IMR-90 (cell line): ENCODE measurements around the gene CYYR1.

Experiments used
- BHLHE40 ChIP-seq: fragments of 150-350 bp; IDR thresholded peaks from 2 replicates; pipeline ENCODE4 v1.6.1; 2016; ENCODE audit warnings: mild to moderate bottlenecking, low read depth, low read length
- FOS ChIP-seq: fragments of 150-350 bp; IDR thresholded peaks from 2 replicates; pipeline ENCODE4 v1.6.1; 2016; ENCODE audit warnings: low read depth, low read length
- MXI1 ChIP-seq: IDR thresholded peaks from 2 replicates; pipeline ENCODE4 v1.6.1; 2012; ENCODE audit warnings: low read depth, mild to moderate bottlenecking, low read length, moderate library complexity, borderline replicate concordance
- NFE2L2 ChIP-seq: fragments of 150-350 bp; IDR thresholded peaks from 2 replicates; pipeline ENCODE4 v1.6.1; 2016; ENCODE audit warnings: low read depth, mild to moderate bottlenecking, low read length
- POLR2A ChIP-seq: IDR thresholded peaks from 2 replicates; pipeline ENCODE4 v1.6.1; 2012; ENCODE audit warnings: mild to moderate bottlenecking, low read depth, low read length
- RFX5 ChIP-seq: IDR thresholded peaks from 2 replicates; pipeline ENCODE4 v1.8.0; 2012; ENCODE audit warnings: low read depth, mild to moderate bottlenecking, low read length, moderate library complexity
- TF ChIP-seq, protein P1 (sequence below): conservative IDR thresholded peaks from 2 replicates; pipeline ENCODE4 v1.5.1; 2012; ENCODE audit warnings: mild to moderate bottlenecking, low read depth, low read length, improper control_type of control experiment

DNA sequence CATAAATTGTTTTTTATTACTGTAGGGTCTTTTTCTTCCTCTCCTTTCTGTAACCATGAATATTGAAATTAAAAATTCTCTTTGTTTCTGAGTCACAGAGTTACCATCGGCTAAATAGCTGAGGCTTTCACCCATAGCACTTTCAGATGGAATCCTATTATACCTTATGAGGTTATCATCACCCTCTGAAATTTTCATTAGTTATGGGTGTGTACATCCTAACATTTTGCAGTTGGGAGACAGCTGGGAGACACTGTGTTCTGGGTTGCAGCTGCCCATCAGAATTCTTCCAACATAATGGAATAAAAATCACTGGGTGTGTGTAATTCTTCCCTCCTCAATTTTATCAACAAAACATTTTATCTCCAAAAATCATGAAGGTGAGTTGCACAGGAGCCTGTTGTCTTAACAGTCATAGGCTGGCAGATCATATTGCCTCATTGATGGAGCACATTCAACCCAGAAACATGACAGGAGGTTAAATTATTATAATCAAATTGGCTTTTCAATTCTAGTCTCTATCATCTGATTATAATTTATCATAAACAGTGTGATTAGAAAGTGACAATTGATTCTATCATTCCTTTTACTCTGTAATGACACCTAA, 17.4 kb downstream of the CYYR1 start:
- TF ChIP-seq, protein P1, sequence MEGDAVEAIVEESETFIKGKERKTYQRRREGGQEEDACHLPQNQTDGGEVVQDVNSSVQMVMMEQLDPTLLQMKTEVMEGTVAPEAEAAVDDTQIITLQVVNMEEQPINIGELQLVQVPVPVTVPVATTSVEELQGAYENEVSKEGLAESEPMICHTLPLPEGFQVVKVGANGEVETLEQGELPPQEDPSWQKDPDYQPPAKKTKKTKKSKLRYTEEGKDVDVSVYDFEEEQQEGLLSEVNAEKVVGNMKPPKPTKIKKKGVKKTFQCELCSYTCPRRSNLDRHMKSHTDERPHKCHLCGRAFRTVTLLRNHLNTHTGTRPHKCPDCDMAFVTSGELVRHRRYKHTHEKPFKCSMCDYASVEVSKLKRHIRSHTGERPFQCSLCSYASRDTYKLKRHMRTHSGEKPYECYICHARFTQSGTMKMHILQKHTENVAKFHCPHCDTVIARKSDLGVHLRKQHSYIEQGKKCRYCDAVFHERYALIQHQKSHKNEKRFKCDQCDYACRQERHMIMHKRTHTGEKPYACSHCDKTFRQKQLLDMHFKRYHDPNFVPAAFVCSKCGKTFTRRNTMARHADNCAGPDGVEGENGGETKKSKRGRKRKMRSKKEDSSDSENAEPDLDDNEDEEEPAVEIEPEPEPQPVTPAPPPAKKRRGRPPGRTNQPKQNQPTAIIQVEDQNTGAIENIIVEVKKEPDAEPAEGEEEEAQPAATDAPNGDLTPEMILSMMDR = no peak
- TF ChIP-seq RFX5 = no peak
- TF ChIP-seq BHLHE40 = no peak
- TF ChIP-seq MXI1 = no peak
- TF ChIP-seq POLR2A = no peak
- no peak for TF ChIP-seq FOS
- no peak for TF ChIP-seq NFE2L2
